Tibial nerve (tissue), 4 donors: ENCODE measurements around the gene ENPP1.
A peak's percentile ranks its signal among the peaks of the same experiment; 100 is the strongest.

Source experiments
- CTCF ChIP-seq, 5 experiments: fragments of 200-600 bp in 3 of 5; fragments of 450-650 bp in 2 of 5; sonication (generic) in 3 of 5; IDR thresholded peaks; one replicate each; pipeline ENCODE4 v1.5.1; 2016 to 2019; ENCODE audit warnings: antibody characterized with exemption in 5 of 5, mild to moderate bottlenecking in 3 of 5, moderate library complexity in 2 of 5
- EP300 ChIP-seq, 2 donors: sonication (generic); formaldehyde crosslinking; IDR thresholded peaks; one replicate each; pipeline ENCODE4 v1.6.1; 2017; ENCODE audit warnings: antibody characterized with exemption in 2 of 2, mild to moderate bottlenecking in 1 of 2
- POLR2A ChIP-seq, 2 donors: fragments of 450-650 bp; IDR thresholded peaks; one replicate each; pipeline ENCODE4 v1.6.1; 2017; ENCODE audit warnings: antibody characterized with exemption in 2 of 2, mild to moderate bottlenecking in 2 of 2, moderate library complexity in 2 of 2

DNA sequence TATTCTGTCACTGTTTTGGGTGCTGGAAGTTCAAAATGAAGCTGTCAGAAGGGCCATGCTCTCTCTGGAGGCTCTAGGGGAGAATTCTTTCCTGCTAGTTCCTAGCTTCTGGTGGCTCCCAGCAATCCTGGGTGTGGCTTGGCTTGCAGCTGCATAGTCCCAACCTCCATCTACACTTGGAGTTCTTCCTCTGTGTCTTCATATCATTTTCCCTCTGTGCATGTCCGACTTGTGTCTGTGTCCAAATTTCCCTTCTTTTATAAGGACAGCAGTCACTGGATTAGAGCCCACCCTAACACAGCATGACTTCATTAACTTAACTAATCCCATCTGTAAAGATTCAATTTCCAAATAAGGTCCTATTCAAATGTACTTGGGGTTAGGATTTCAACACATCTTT is 23.3 kb upstream of the ENPP1 start:
- no peak for TF ChIP-seq CTCF (IDR thresholded peaks at IDR 0.05)
- TF ChIP-seq POLR2A (IDR thresholded peaks at IDR 0.05), result no peak
- peak in 1 of 2 donors; percentile 11 for TF ChIP-seq EP300 (IDR thresholded peaks at IDR 0.05)
